ENCODE measurements around the gene KCTD11. TPM values are rescaled to one million over a fixed set of nuclear protein-coding genes. Genes with fewer than 3 reads are reported as not detected.

Gene KCTD11
- polyA plus RNA-seq, 1 donor (not counting 4 experiments of a cell fraction or from before 2014, with no cell fraction given) = 18.5 TPM

DNA sequence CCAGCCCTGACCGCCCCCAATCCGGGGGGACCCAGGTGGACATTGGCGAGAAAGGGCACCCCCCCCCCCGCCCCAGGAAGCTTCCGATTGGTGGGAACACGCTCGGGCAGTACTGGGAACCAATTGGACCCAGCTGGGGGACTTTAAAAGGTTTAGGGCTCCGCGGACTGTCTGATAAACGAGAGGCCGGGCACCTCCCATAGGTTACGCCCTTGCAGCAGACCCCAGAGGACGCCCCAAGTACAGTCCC is 51.7 kb downstream of the KCTD11 start:
- H3K36me3 ChIP-seq (ENCODE audit: control insufficient read depth in 2 of 2, extremely low read depth in 1 of 2, insufficient read depth in 2 of 2, low read length in 2 of 2) = no peaks in the 10 kb centered on the region
- DNase-seq (ENCODE audit: low read depth, low spot score) (no peak), FAIRE-seq (no peak)
- H3K9me3 ChIP-seq (ENCODE audit: control insufficient read depth, low read depth, low read length) = no peaks in the 10 kb centered on the region
- H4K20me1 ChIP-seq (ENCODE audit: control insufficient read depth, extremely low read depth, insufficient read depth, low read length) = no peaks in the 10 kb centered on the region
- H3K27ac ChIP-seq (ENCODE audit: control insufficient read depth, insufficient read depth, low read length) = peak overlapping the region; percentile 40
- H3K9me1 ChIP-seq (ENCODE audit: control insufficient read depth, extremely low read depth, insufficient read depth, low read length) = peaks cover 3% of the 10 kb centered on the region
- TF ChIP-seq, protein P1, sequence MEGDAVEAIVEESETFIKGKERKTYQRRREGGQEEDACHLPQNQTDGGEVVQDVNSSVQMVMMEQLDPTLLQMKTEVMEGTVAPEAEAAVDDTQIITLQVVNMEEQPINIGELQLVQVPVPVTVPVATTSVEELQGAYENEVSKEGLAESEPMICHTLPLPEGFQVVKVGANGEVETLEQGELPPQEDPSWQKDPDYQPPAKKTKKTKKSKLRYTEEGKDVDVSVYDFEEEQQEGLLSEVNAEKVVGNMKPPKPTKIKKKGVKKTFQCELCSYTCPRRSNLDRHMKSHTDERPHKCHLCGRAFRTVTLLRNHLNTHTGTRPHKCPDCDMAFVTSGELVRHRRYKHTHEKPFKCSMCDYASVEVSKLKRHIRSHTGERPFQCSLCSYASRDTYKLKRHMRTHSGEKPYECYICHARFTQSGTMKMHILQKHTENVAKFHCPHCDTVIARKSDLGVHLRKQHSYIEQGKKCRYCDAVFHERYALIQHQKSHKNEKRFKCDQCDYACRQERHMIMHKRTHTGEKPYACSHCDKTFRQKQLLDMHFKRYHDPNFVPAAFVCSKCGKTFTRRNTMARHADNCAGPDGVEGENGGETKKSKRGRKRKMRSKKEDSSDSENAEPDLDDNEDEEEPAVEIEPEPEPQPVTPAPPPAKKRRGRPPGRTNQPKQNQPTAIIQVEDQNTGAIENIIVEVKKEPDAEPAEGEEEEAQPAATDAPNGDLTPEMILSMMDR (optimal IDR thresholded peaks at IDR 0.05 in 1 of 3, IDR thresholded peaks at IDR 0.05 in 1 of 3, conservative IDR thresholded peaks at IDR 0.05 in 1 of 3; ENCODE audit: extremely low read depth in 1 of 3, insufficient read depth in 2 of 3, low read length in 3 of 3) = no peak
- TF ChIP-seq EZH2 (IDR thresholded peaks at IDR 0.05; ENCODE audit: low read length) = no peak
- H3K27me3 ChIP-seq (ENCODE audit: control insufficient read depth, extremely low read depth, insufficient read depth, low read length) = no peaks in the 10 kb centered on the region
- peak overlapping the region; percentile 89 for H3K4me2 ChIP-seq (ENCODE audit: control insufficient read depth, extremely low read depth, insufficient read depth, low read depth, low read length)
- H3K9ac ChIP-seq (ENCODE audit: control insufficient read depth, extremely low read depth, insufficient read depth, low read length) = peak overlapping the region; percentile 78
- dilution Hi-C loops (cut with MboI; ENCODE audit: extremely low pct_ligation_motif_present, low sequenced_read_pairs) = no loop called here
- H3K79me2 ChIP-seq (ENCODE audit: control insufficient read depth, insufficient read depth, low read length) = peaks cover 5% of the 10 kb centered on the region
- peak overlapping the region; percentile 60 to 86 (median 84) for H3K4me3 ChIP-seq (ENCODE audit: control insufficient read depth in 2 of 3, extremely low read depth in 1 of 3, insufficient read depth in 2 of 3, low read depth in 1 of 3, low read length in 3 of 3)
- H3K4me1 ChIP-seq (ENCODE audit: control insufficient read depth, extremely low read depth, insufficient read depth, low read length) = peaks cover 15% of the 10 kb centered on the region
- peak overlapping the region; percentile 52 for H2AFZ ChIP-seq (ENCODE audit: control insufficient read depth, low read length)

DNA sequence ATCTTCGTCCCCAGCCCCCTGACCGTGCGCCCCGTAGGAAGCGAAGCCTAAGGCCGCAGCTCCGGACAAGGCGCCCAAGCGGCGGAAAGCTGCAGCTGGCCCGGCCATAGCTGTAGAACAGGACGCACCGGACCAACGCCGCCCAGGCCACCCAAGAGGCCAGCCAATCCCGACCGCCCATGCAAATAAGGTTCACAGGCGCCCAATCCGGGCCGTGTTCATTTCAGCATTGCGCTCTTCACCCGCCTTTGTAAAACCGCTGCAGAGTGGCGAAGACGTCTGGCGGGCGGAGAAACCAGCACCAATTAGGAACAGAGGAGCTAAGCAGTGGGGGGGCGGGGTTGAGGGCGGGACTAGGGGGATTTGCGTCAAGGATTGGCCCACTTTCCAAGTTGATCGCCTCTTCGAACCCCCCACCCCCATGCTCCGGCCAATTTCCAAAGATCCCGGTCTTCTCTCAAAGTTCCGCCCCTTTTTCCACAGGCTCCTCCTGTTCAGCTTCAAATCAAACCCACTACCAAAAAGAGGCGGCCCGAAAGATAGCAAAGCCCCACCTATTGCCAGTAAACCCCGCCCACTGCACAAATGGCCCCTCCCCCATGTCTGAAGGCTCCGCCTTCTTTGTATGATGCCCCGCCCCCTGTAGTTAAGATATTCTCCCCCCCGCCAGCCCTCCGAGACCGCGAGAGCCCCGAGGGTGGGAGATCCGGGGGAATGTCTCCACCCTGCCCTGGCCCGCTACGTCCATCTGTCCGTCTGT is 52.2 kb downstream of the KCTD11 start, which contains the start of gene TMEM256:
Gene TMEM256, minus strand, starts transcription at position 121 of the 760 bp plus-strand sequence. Its CDS starts 13 bp downstream, at position 108.
- no peaks in the 10 kb centered on the region for H3K36me3 ChIP-seq (ENCODE audit: control insufficient read depth in 2 of 2, extremely low read depth in 1 of 2, insufficient read depth in 2 of 2, low read length in 2 of 2)
- peak within 1 kb of the TSS; percentile 60 to 86 (median 84) for H3K4me3 ChIP-seq (ENCODE audit: control insufficient read depth in 2 of 3, extremely low read depth in 1 of 3, insufficient read depth in 2 of 3, low read depth in 1 of 3, low read length in 3 of 3)
- H3K9ac ChIP-seq (ENCODE audit: control insufficient read depth, extremely low read depth, insufficient read depth, low read length) = peak within 1 kb of the TSS; percentile 78
- peaks cover 3% of the 10 kb centered on the region for H3K9me1 ChIP-seq (ENCODE audit: control insufficient read depth, extremely low read depth, insufficient read depth, low read length)
- peak within 1 kb of the TSS; percentile 70 for H3K27ac ChIP-seq (ENCODE audit: control insufficient read depth, insufficient read depth, low read length)
- no peaks in the 10 kb centered on the region for H3K27me3 ChIP-seq (ENCODE audit: control insufficient read depth, extremely low read depth, insufficient read depth, low read length)
- FAIRE-seq (peak; percentile 87), DNase-seq (ENCODE audit: low read depth, low spot score) (peak; percentile 97)
- TF ChIP-seq, protein P1 (optimal IDR thresholded peaks at IDR 0.05 in 1 of 3, IDR thresholded peaks at IDR 0.05 in 1 of 3, conservative IDR thresholded peaks at IDR 0.05 in 1 of 3; ENCODE audit: extremely low read depth in 1 of 3, insufficient read depth in 2 of 3, low read length in 3 of 3) = no peak
- TF ChIP-seq EZH2 (IDR thresholded peaks at IDR 0.05; ENCODE audit: low read length) = no peak
- H3K4me1 ChIP-seq (ENCODE audit: control insufficient read depth, extremely low read depth, insufficient read depth, low read length) = peaks cover 15% of the 10 kb centered on the region
- H3K9me3 ChIP-seq (ENCODE audit: control insufficient read depth, low read depth, low read length) = no peaks in the 10 kb centered on the region
- dilution Hi-C loops (cut with MboI; ENCODE audit: extremely low pct_ligation_motif_present, low sequenced_read_pairs) = no loop called here
- peaks cover 5% of the 10 kb centered on the region for H3K79me2 ChIP-seq (ENCODE audit: control insufficient read depth, insufficient read depth, low read length)
- H2AFZ ChIP-seq (ENCODE audit: control insufficient read depth, low read length) = peak within 1 kb of the TSS; percentile 86
- no peaks in the 10 kb centered on the region for H4K20me1 ChIP-seq (ENCODE audit: control insufficient read depth, extremely low read depth, insufficient read depth, low read length)
- H3K4me2 ChIP-seq (ENCODE audit: control insufficient read depth, extremely low read depth, insufficient read depth, low read depth, low read length) = peak within 1 kb of the TSS; percentile 89

Small RNA genes lying within 50 kb of the gene (small RNA-seq; reads per million reads assigned to genes)
- 0 reads per million in 3 experiments for gene AC026954.2 (ENCODE audit: insufficient read length in 3 of 3, low read depth in 3 of 3, low replicate concordance in 1 of 3)

Other genes with a start within 250 kb of the KCTD11 start
- gene ASGR2, start 237.3 kb upstream of the KCTD11 start, polyA plus RNA-seq = not detected in 3 replicates
- gene ASGR1, start 172.8 kb upstream of the KCTD11 start, polyA plus RNA-seq = 0.12 to 0.22 TPM (median 0.18 TPM) in 3 replicates
- gene DLG4, start 132.3 kb upstream of the KCTD11 start, polyA plus RNA-seq = 4.5 to 7.2 TPM (median 5.5 TPM) in 3 replicates
- 300 to 633 TPM (median 301 TPM) in 3 replicates for gene ACADVL, start 132.2 kb upstream of the KCTD11 start, polyA plus RNA-seq
- gene DVL2, start 117.6 kb upstream of the KCTD11 start, polyA plus RNA-seq = 3.7 to 6.3 TPM (median 4.7 TPM) in 3 replicates
- 52.8 to 61.6 TPM (median 55.3 TPM) in 3 replicates for gene PHF23, start 112.7 kb upstream of the KCTD11 start, polyA plus RNA-seq
- 271 to 416 TPM (median 391 TPM) in 3 replicates for gene GABARAP, start 109.7 kb upstream of the KCTD11 start, polyA plus RNA-seq
- gene CTDNEP1, start 100.4 kb upstream of the KCTD11 start, polyA plus RNA-seq = 60.8 to 143 TPM (median 66.2 TPM) in 3 replicates
- 19.4 to 24.9 TPM (median 21.4 TPM) in 3 replicates for gene ELP5, start 99.9 kb upstream of the KCTD11 start, polyA plus RNA-seq
- gene CLDN7, start 89.7 kb upstream of the KCTD11 start, polyA plus RNA-seq = 6.3 to 9.0 TPM (median 6.8 TPM) in 3 replicates
- 0.05 TPM in 1 of 3 replicates, not detected in the others for gene SLC2A4, start 70.4 kb upstream of the KCTD11 start, polyA plus RNA-seq
- gene YBX2, start 57.5 kb upstream of the KCTD11 start, polyA plus RNA-seq = 0.01 to 0.05 TPM (median 0.05 TPM) in 3 replicates
- gene EIF5A, start 44.5 kb upstream of the KCTD11 start, polyA plus RNA-seq = 769 to 1,493 TPM (median 948 TPM) in 3 replicates
- 20.7 to 54.1 TPM (median 24.7 TPM) in 3 replicates for gene GPS2, start 36.8 kb upstream of the KCTD11 start, polyA plus RNA-seq
- 11.3 to 18.9 TPM (median 13.5 TPM) in 3 replicates for gene NEURL4, start 22.8 kb upstream of the KCTD11 start, polyA plus RNA-seq
- gene ACAP1, start 15.6 kb upstream of the KCTD11 start, polyA plus RNA-seq = 0.33 to 3.1 TPM (median 1.7 TPM) in 3 replicates
- not detected in 3 replicates for gene TMEM95, start 3.0 kb downstream of the KCTD11 start, polyA plus RNA-seq
- gene TNK1, start 28.9 kb downstream of the KCTD11 start, polyA plus RNA-seq = 10.6 to 15.8 TPM (median 12.1 TPM) in 3 replicates
- gene PLSCR3, start 42.4 kb downstream of the KCTD11 start, polyA plus RNA-seq = 30.5 to 82.8 TPM (median 36.9 TPM) in 3 replicates
- 68.1 to 131 TPM (median 90.1 TPM) in 3 replicates for gene TMEM256, start 51.9 kb downstream of the KCTD11 start, polyA plus RNA-seq
- 2.5 to 4.9 TPM (median 4.8 TPM) in 3 replicates for gene NLGN2, start 55.7 kb downstream of the KCTD11 start, polyA plus RNA-seq
- gene SPEM1, start 68.2 kb downstream of the KCTD11 start, polyA plus RNA-seq = not detected in 3 replicates
- gene SPEM2, start 73.5 kb downstream of the KCTD11 start, polyA plus RNA-seq = not detected in 3 replicates
- gene SPEM3, start 76.7 kb downstream of the KCTD11 start, polyA plus RNA-seq = not detected in 3 replicates
- 6.8 to 10.0 TPM (median 9.1 TPM) in 3 replicates for gene TMEM102, start 83.3 kb downstream of the KCTD11 start, polyA plus RNA-seq
- gene FGF11, start 87.3 kb downstream of the KCTD11 start, polyA plus RNA-seq = 27.4 to 46.9 TPM (median 30.4 TPM) in 3 replicates
- 13.1 to 51.3 TPM (median 22.0 TPM) in 3 replicates for gene CHRNB1, start 92.9 kb downstream of the KCTD11 start, polyA plus RNA-seq
- gene ZBTB4, start 127.5 kb downstream of the KCTD11 start, polyA plus RNA-seq = 20.9 to 23.9 TPM (median 21.8 TPM) in 3 replicates
- not detected in 3 replicates for gene SLC35G6, start 129.3 kb downstream of the KCTD11 start, polyA plus RNA-seq
- 8.3 to 24.3 TPM (median 17.5 TPM) in 3 replicates for gene POLR2A, start 132.2 kb downstream of the KCTD11 start, polyA plus RNA-seq
- 0.39 to 1.5 TPM (median 1.0 TPM) in 3 replicates for gene TNFSF12, start 196.9 kb downstream of the KCTD11 start, polyA plus RNA-seq
- gene TNFSF13, start 206.6 kb downstream of the KCTD11 start, polyA plus RNA-seq = 2.4 to 5.7 TPM (median 3.9 TPM) in 3 replicates
- 98.9 to 110 TPM (median 99.1 TPM) in 3 replicates for gene SENP3, start 209.8 kb downstream of the KCTD11 start, polyA plus RNA-seq
- 12.2 to 26.6 TPM (median 14.0 TPM) in 3 replicates for gene CD68, start 227.5 kb downstream of the KCTD11 start, polyA plus RNA-seq
- 57.8 to 71.5 TPM (median 63.0 TPM) in 3 replicates for gene MPDU1, start 231.7 kb downstream of the KCTD11 start, polyA plus RNA-seq
- gene SOX15, start 237.9 kb downstream of the KCTD11 start, polyA plus RNA-seq = 85.7 to 111 TPM (median 86.2 TPM) in 3 replicates

All from keratinocyte (primary cell).